GM21390 (cell line): ENCODE measurements around the gene SMAP2.
A peak's percentile ranks its signal among the peaks of the same experiment; 100 is the strongest.
"Not testable (repeated sequence)": the region's sequence is repeated elsewhere in the genome, so short reads cannot be mapped to it uniquely, and the experiment has no call there.

Experiments used
- ATAC-seq: cut with Tn5 transposase; IDR thresholded peaks from one replicate; pipeline ENCODE4 v1.9.1; 2021; ENCODE audit not compliant: unreplicated experiment

SMAP2 gene

GRCh38 chr1:40373323-40374283 lies at the start of gene SMAP2:
Gene SMAP2 (plus strand): TSS chr1:40373727. CDS start chr1:40374121, 394 bp downstream.
- ATAC-seq, result peak; percentile 86

GRCh38 chr1:40331403-40331802 lies 42.1 kb upstream of the SMAP2 start:
- not testable (repeated sequence) for ATAC-seq

- no peak for ATAC-seq
Observed at GRCh38 chr1:40332695-40333094, 40.8 kb upstream of the SMAP2 start.

GRCh38 chr1:40337443-40337842 lies 36.1 kb upstream of the SMAP2 start:
- ATAC-seq, result no peak

- ATAC-seq, result no peak
Observed at GRCh38 chr1:40338745-40339419, 34.6 kb upstream of the SMAP2 start.

GRCh38 chr1:40339420-40340323 lies 33.9 kb upstream of the SMAP2 start:
- no peak for ATAC-seq

- ATAC-seq, result no peak
Observed at GRCh38 chr1:40341491-40342380, 31.8 kb upstream of the SMAP2 start.

GRCh38 chr1:40342381-40342717 lies 31.2 kb upstream of the SMAP2 start:
- not testable (repeated sequence) for ATAC-seq

- no peak for ATAC-seq
Observed at GRCh38 chr1:40344597-40344996, 28.9 kb upstream of the SMAP2 start.

- no peak for ATAC-seq
Observed at GRCh38 chr1:40350391-40350790, 23.1 kb upstream of the SMAP2 start.

- no peak for ATAC-seq
Observed at GRCh38 chr1:40351124-40351523, 22.4 kb upstream of the SMAP2 start.

GRCh38 chr1:40352126-40352525 lies 21.4 kb upstream of the SMAP2 start:
- no peak for ATAC-seq

- no peak for ATAC-seq
Observed at GRCh38 chr1:40353082-40353481, 20.4 kb upstream of the SMAP2 start.

- ATAC-seq, result no peak
Observed at GRCh38 chr1:40357625-40358024, 15.9 kb upstream of the SMAP2 start.

- no peak for ATAC-seq
Observed at GRCh38 chr1:40360631-40361030, 12.9 kb upstream of the SMAP2 start.

- ATAC-seq, result no peak
Observed at GRCh38 chr1:40361201-40361600, 12.3 kb upstream of the SMAP2 start.

GRCh38 chr1:40361637-40362036 lies 11.9 kb upstream of the SMAP2 start:
- no peak for ATAC-seq

GRCh38 chr1:40362199-40362598 lies 11.3 kb upstream of the SMAP2 start:
- no peak for ATAC-seq

- ATAC-seq, result no peak
Observed at GRCh38 chr1:40362699-40363098, 10.8 kb upstream of the SMAP2 start.

- ATAC-seq, result peak; percentile 87
Observed at GRCh38 chr1:40363721-40364120, 9.8 kb upstream of the SMAP2 start.
